GM23338 (cell line): Measurements from ENCODE around the gene B3GAT2. TPM values are rescaled to one million over a fixed set of nuclear protein-coding genes. Genes with fewer than 3 reads are reported as not detected.

Experiments used
- ATAC-seq: fragments of 200-7000 bp; cut with Tn5 transposase; 3 replicates; pipeline ENCODE4 v1.9.1; 2020
- DNase-seq: peaks from one replicate; pipeline ENCODE4 v3.0.0-alpha.2; 2015; ENCODE audit warnings: low spot score
- H2AFZ ChIP-seq: fragments of 200-600 bp; sonication (generic); 2 replicates; pipeline ENCODE4 v1.8.0; 2016; ENCODE audit warnings: antibody characterized with exemption, mild to moderate bottlenecking, moderate library complexity
- H3F3A ChIP-seq: fragments of 200-600 bp; sonication (generic); replicated peaks from 2 replicates; pipeline ENCODE4 v1.8.0; 2017; ENCODE audit warnings: antibody characterized with exemption, mixed run types, low read depth
- H3K27ac ChIP-seq: fragments of 200-600 bp; sonication (generic); 2 replicates; pipeline ENCODE4 v1.6.1; 2016; ENCODE audit warnings: low read depth
- H3K27me3 ChIP-seq: fragments of 200-600 bp; sonication (generic); 2 replicates; pipeline ENCODE4 v1.8.0; 2016; ENCODE audit warnings: mild to moderate bottlenecking, mixed run types, moderate library complexity; ENCODE audit not compliant: insufficient read depth
- H3K36me3 ChIP-seq: fragments of 200-600 bp; sonication (generic); 2 replicates; pipeline ENCODE4 v1.8.0; 2016; ENCODE audit warnings: mild to moderate bottlenecking; ENCODE audit not compliant: insufficient read depth
- H3K4me1 ChIP-seq: fragments of 200-600 bp; sonication (generic); 2 replicates; pipeline ENCODE4 v1.8.0; 2016; ENCODE audit warnings: mild to moderate bottlenecking, moderate library complexity; ENCODE audit not compliant: insufficient read depth
- H3K4me2 ChIP-seq: fragments of 200-600 bp; sonication (generic); 2 replicates; pipeline ENCODE4 v1.7.1; 2017; ENCODE audit warnings: mixed run types
- H3K4me3 ChIP-seq: fragments of 200-600 bp; sonication (generic); 2 replicates; pipeline ENCODE4 v1.6.1; 2016; ENCODE audit warnings: mixed run types
- H3K79me2 ChIP-seq: fragments of 200-600 bp; sonication (generic); replicated peaks from 2 replicates; pipeline ENCODE4 v1.8.0; 2017; ENCODE audit warnings: mild to moderate bottlenecking; ENCODE audit not compliant: insufficient read depth
- H3K9me2 ChIP-seq: fragments of 200-600 bp; sonication (generic); 2 replicates; pipeline ENCODE4 v1.8.0; 2017; ENCODE audit not compliant: insufficient read depth
- H4K20me1 ChIP-seq: fragments of 200-600 bp; sonication (generic); replicated peaks from 2 replicates; pipeline ENCODE4 v1.8.0; 2017; ENCODE audit warnings: mild to moderate bottlenecking; ENCODE audit not compliant: insufficient read depth
- H3K27ac Mint-ChIP-seq: 2 replicates; pipeline ENCODE4 v1.8.0; 2020; ENCODE audit warnings: inconsistent platforms, mild to moderate bottlenecking, moderate library complexity, mixed read lengths
- H3K27me3 Mint-ChIP-seq: 3 replicates; pipeline ENCODE4 v1.8.0; 2022; ENCODE audit warnings: low read depth, mild to moderate bottlenecking, moderate library complexity, mixed read lengths, inconsistent platforms; ENCODE audit not compliant: insufficient read depth, poor library complexity
- H3K36me3 Mint-ChIP-seq: 3 replicates; pipeline ENCODE4 v1.8.0; 2021; ENCODE audit warnings: low read depth, mild to moderate bottlenecking, inconsistent platforms, moderate library complexity, mixed read lengths
- H3K4me1 Mint-ChIP-seq: 3 replicates; pipeline ENCODE4 v1.8.0; 2020; ENCODE audit warnings: mild to moderate bottlenecking, inconsistent platforms, mixed read lengths
- H3K4me3 Mint-ChIP-seq: 3 replicates; pipeline ENCODE4 v1.8.0; 2021; ENCODE audit warnings: moderate library complexity, mild to moderate bottlenecking, inconsistent platforms, mixed read lengths
- H3K9me3 Mint-ChIP-seq: 3 replicates; pipeline ENCODE4 v1.8.0; 2020; ENCODE audit warnings: moderate library complexity, mild to moderate bottlenecking, inconsistent platforms, mixed read lengths
- CREB1 ChIP-seq: fragments of 250-450 bp; sonication (Bioruptor Pico); IDR thresholded peaks from 2 replicates; pipeline ENCODE4 v1.5.0; 2020; ENCODE audit warnings: low read depth, mild to moderate bottlenecking, moderate library complexity
- CTCF ChIP-seq, 2 experiments: fragments of 200-600 bp in 1 of 2; sonication (generic) in 1 of 2; conservative IDR thresholded peaks; 2 replicates each; pipeline versions ENCODE4 v1.5.1 to v1.6.1; 2016 to 2017; ENCODE audit warnings: antibody characterized with exemption in 2 of 2, low read depth in 2 of 2, mild to moderate bottlenecking in 2 of 2, moderate library complexity in 1 of 2
- ETS1 ChIP-seq: IDR thresholded peaks from 2 replicates; pipeline ENCODE4 v1.6.1; 2016; ENCODE audit warnings: antibody characterized with exemption
- EZH2 ChIP-seq: fragments of 200-600 bp; sonication (generic); IDR thresholded peaks from one replicate; pipeline ENCODE4 v1.8.0; 2017; ENCODE audit warnings: antibody characterized with exemption, mild to moderate bottlenecking, low read depth; ENCODE audit not compliant: unreplicated experiment
- EZH2phosphoT487 ChIP-seq: fragments of 200-600 bp; sonication (generic); IDR thresholded peaks from one replicate; pipeline ENCODE4 v1.8.1; 2018; ENCODE audit warnings: antibody characterized with exemption; ENCODE audit not compliant: unreplicated experiment
- JUNB ChIP-seq: IDR thresholded peaks from one replicate; pipeline ENCODE4 v1.6.1; 2016; ENCODE audit warnings: antibody characterized with exemption; ENCODE audit not compliant: unreplicated experiment
- NANOG ChIP-seq: IDR thresholded peaks from 2 replicates; pipeline ENCODE4 v1.6.1; 2016; ENCODE audit warnings: antibody characterized with exemption, borderline replicate concordance
- POLR2AphosphoS5 ChIP-seq: IDR thresholded peaks from 2 replicates; pipeline ENCODE4 v1.6.1; 2016; ENCODE audit warnings: antibody characterized with exemption, low read depth
- REST ChIP-seq: IDR thresholded peaks from one replicate; pipeline ENCODE4 v1.6.1; 2018; ENCODE audit warnings: antibody characterized with exemption; ENCODE audit not compliant: unreplicated experiment
- STAT1 ChIP-seq: IDR thresholded peaks from one replicate; pipeline ENCODE4 v1.6.1; 2016; ENCODE audit warnings: antibody characterized with exemption; ENCODE audit not compliant: unreplicated experiment
- ZNF114 ChIP-seq: fragments of 250-450 bp; sonication (Bioruptor Pico); IDR thresholded peaks from 2 replicates; pipeline ENCODE4 v1.5.0; 2020; ENCODE audit warnings: mild to moderate bottlenecking, moderate library complexity
- ZNF331 ChIP-seq: fragments of 250-450 bp; sonication (Bioruptor Pico); IDR thresholded peaks from 2 replicates; pipeline ENCODE4 v1.5.0; 2020; ENCODE audit warnings: low read depth, mild to moderate bottlenecking, moderate library complexity
- ZNF462 ChIP-seq: fragments of 250-450 bp; sonication (Bioruptor Pico); IDR thresholded peaks from 2 replicates; pipeline ENCODE4 v1.5.0; 2020; ENCODE audit warnings: mild to moderate bottlenecking, moderate library complexity
- polyA plus RNA-seq: library from polyadenylated mRNA; unstranded; fragments of >200 nt; fragmentation: Nextera tagmentation; extraction: Ambion mirVana; gene quantifications from 2 replicates; pipeline ENCODE4 v1.2.1, GENCODE V29; 2016
- total RNA-seq: library from RNA; depleted of rRNA; stranded (reverse); fragments of >200 nt; shearing (Covaris generic); gene quantifications from 2 replicates; pipeline ENCODE4 v1.2.3, GENCODE V29; 2014

The B3GAT2 gene
- total and polyA plus RNA-seq, 2 experiments from 2014 or later = 1.7 to 1.8 TPM

- 0 out of 2 replicates have a peak, but pooled peaks cover 5% of the 10 kb centered on the region for H3K36me3 ChIP-seq
- ATAC-seq (peak; percentile 56), DNase-seq (no peak)
- H3K4me1 Mint-ChIP-seq = peaks cover 40% of the 10 kb centered on the region
- no peak overlapping the region for H3K4me3 ChIP-seq
- H3K27ac ChIP-seq = no peak overlapping the region
- H3K9me3 Mint-ChIP-seq = no peaks in the 10 kb centered on the region
- no peaks in the 10 kb centered on the region for H3K79me2 ChIP-seq
- no peak overlapping the region for H2AFZ ChIP-seq
- H3F3A ChIP-seq = no peaks in the 10 kb centered on the region
- no peak overlapping the region for H3K4me3 Mint-ChIP-seq
- peaks cover 4% of the 10 kb centered on the region for H3K27me3 Mint-ChIP-seq
- H3K4me2 ChIP-seq = no peak overlapping the region
- H3K27ac Mint-ChIP-seq = no peak overlapping the region
- no peaks in the 10 kb centered on the region for H3K4me1 ChIP-seq
- H4K20me1 ChIP-seq = 0 out of 2 replicates have a peak, but pooled peaks cover 3% of the 10 kb centered on the region
- TF ChIP-seq STAT1 = no peak
- no peak for TF ChIP-seq ZNF331 (CRISPR knock-in tag)
- TF ChIP-seq CREB1 (CRISPR knock-in tag) = no peak
- no peak for TF ChIP-seq JUNB
- TF ChIP-seq ZNF462 (CRISPR knock-in tag) = no peak
- no peak for TF ChIP-seq REST
- no peak for TF ChIP-seq ZNF114 (CRISPR knock-in tag)
- no peak for TF ChIP-seq EZH2
- TF ChIP-seq ETS1 = no peak
- TF ChIP-seq EZH2phosphoT487 = no peak
- no peak for TF ChIP-seq POLR2AphosphoS5
- TF ChIP-seq NANOG = no peak
- TF ChIP-seq CTCF (conservative IDR thresholded peaks at IDR 0.05; ENCODE audit: low read depth in 2 of 2) = no peak
- no peaks in the 10 kb centered on the region for H3K27me3 ChIP-seq
- H3K36me3 Mint-ChIP-seq = no peaks in the 10 kb centered on the region
- no peaks in the 10 kb centered on the region for H3K9me2 ChIP-seq
These were observed 110.5 kb downstream of the B3GAT2 start for GRCh38 chr6:70846207-70846835.
